ENCODE results near the gene SMARCA2.

The SMARCA2 gene

GRCh38 chr9:2241461-2241835, 226.3 kb downstream of the SMARCA2 start:
- DNase-seq, result peak in 41 of 58 donors; percentile 25 to 85 (median 63)

GRCh38 chr9:2241836-2242741, 226.9 kb downstream of the SMARCA2 start:
- DNase-seq, result peak in 57 of 58 donors; percentile 13 to 93 (median 81)

GRCh38 chr9:2242831-2243330, 227.7 kb downstream of the SMARCA2 start:
- peak in 1 of 58 donors; percentile 43 for DNase-seq

All from anterior cingulate cortex (tissue), 58 donors.